Right lobe of liver (tissue), 6 donors: ENCODE results near the gene FANCC. TPM values are rescaled to one million over a fixed set of nuclear protein-coding genes. Genes with fewer than 3 reads are reported as not detected.

Source experiments
- ATAC-seq, 4 donors: fragments of 200-7000 bp; cut with Tn5 transposase; one replicate each; pipeline ENCODE4 v1.9.1; 2020; ENCODE audit warnings: mild to moderate bottlenecking in 4 of 4, moderate library complexity in 4 of 4
- DNase-seq, 3 donors: peaks; one replicate each; pipeline ENCODE4 v3.0.0-alpha.2; 2020
- H3K27ac ChIP-seq, 3 donors: fragments of 200-600 bp; one replicate each; pipeline ENCODE4 v1.8.0; 2022
- H3K27me3 ChIP-seq, 2 donors: fragments of 200-600 bp; one replicate each; pipeline ENCODE4 v1.8.0; 2022
- H3K36me3 ChIP-seq, 4 donors: fragments of 200-600 bp; sonication (generic) in 1 of 4; one replicate each; pipeline versions ENCODE4 v1.5.1 to v1.8.0; 2017 to 2022; ENCODE audit warnings: control low read depth in 1 of 4
- H3K4me1 ChIP-seq, 4 donors: fragments of 200-600 bp; sonication (generic) in 1 of 4; one replicate each; pipeline versions ENCODE4 v1.5.1 to v1.8.0; 2017 to 2022; ENCODE audit warnings: control low read depth in 1 of 4
- H3K4me3 ChIP-seq, 3 donors: fragments of 200-600 bp; one replicate each; pipeline ENCODE4 v1.8.0; 2022
- H3K9me3 ChIP-seq, 4 donors: fragments of 200-600 bp; sonication (generic) in 1 of 4; one replicate each; pipeline versions ENCODE4 v1.5.1 to v1.8.0; 2017 to 2022; ENCODE audit warnings: control low read depth in 1 of 4
- POLR2A ChIP-seq: fragments of 450-650 bp; IDR thresholded peaks from one replicate; pipeline ENCODE4 v1.6.1; 2017; ENCODE audit warnings: antibody characterized with exemption, mild to moderate bottlenecking
- WGBS: methylation state at CpG from one replicate; pipeline ENCODE4 v1.1.6; 2018; ENCODE audit warnings: low coverage, low lambda C conversion rate; ENCODE audit not compliant: insufficient coverage; ENCODE audit errors: missing lambda C conversion rate; 5-methylcytosine and 5-hydroxymethylcytosine counted together
- intact Hi-C, 2 donors: fragments of 100-400 bp; cut with DNase I; formaldehyde crosslinking; loops; one replicate each; pipeline versions ENCODE4 v1.11.2 to v1.14.1; 2022
- total RNA-seq, 6 experiments: library from RNA; depleted of rRNA in 2 of 6; stranded (reverse); fragments of >200 nt in 2 of 6; fragmentation: NEBNext Ultra II Directional in 3 of 6; extraction: Animal tissue kit (Norgen Biotek cat#: 25700) in 3 of 6; gene quantifications; one replicate each; pipeline versions ENCODE4 v1.1.0 to v1.2.4, GENCODE V29; 2016 to 2023
- TF ChIP-seq, protein P1 (sequence below), 4 donors: fragments of 200-600 bp in 3 of 4; fragments of 450-650 bp in 1 of 4; IDR thresholded peaks; one replicate each; pipeline versions ENCODE4 v1.5.1 to v1.8.0; 2016 to 2022; ENCODE audit warnings: antibody characterized with exemption in 4 of 4, mild to moderate bottlenecking in 2 of 4
- donor health status: DM: no; HTN: yes; CAD: no.
- donor health status: DM: no; HTN: no; CAD: no.
- donor health status: DM: no; HTN: no; CAD: no.
- donor health status: DM: no; HTN: yes; CAD: no.
- donor health status: DM: no; HTN: yes; CAD: no.

Gene FANCC
- total RNA-seq, 6 experiments from 2014 or later: 8.1 to 27.9 (median 13.2) TPM

DNA sequence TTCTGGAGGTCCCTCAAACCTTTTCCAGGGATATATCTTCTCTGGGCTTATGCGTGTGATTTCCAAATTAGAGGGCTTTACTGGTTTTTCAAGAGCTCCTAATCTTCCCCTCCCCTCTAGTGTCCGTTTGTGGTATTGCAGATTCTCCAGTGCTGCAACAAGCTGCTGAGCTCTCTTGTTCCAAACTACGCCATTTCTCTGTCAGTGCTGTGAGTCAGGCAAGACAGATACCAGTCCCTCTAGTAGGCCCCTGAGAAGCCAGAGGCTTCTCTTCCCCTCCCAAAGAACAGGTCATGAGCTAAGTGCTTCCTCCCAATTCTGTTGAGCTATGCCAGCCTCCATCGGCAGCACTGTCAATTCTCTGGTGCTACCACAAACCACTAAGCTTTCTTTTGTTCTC is 149.5 kb downstream of the FANCC start:
- Histone ChIP-seq H3K4me3 (no peak overlapping the region), H3K27ac (no peak overlapping the region), H3K9me3 (no peaks in the 10 kb centered on the region), H3K36me3 (no peaks in the 10 kb centered on the region), H3K4me1 (no peaks in the 10 kb centered on the region), H3K27me3 (no peaks in the 10 kb centered on the region)
- ATAC-seq (peak; percentile 97 to 99 (median 98)), DNase-seq (peak in 1 of 3 donors; percentile 78)
- TF ChIP-seq POLR2A: no peak
- TF ChIP-seq, protein P1, sequence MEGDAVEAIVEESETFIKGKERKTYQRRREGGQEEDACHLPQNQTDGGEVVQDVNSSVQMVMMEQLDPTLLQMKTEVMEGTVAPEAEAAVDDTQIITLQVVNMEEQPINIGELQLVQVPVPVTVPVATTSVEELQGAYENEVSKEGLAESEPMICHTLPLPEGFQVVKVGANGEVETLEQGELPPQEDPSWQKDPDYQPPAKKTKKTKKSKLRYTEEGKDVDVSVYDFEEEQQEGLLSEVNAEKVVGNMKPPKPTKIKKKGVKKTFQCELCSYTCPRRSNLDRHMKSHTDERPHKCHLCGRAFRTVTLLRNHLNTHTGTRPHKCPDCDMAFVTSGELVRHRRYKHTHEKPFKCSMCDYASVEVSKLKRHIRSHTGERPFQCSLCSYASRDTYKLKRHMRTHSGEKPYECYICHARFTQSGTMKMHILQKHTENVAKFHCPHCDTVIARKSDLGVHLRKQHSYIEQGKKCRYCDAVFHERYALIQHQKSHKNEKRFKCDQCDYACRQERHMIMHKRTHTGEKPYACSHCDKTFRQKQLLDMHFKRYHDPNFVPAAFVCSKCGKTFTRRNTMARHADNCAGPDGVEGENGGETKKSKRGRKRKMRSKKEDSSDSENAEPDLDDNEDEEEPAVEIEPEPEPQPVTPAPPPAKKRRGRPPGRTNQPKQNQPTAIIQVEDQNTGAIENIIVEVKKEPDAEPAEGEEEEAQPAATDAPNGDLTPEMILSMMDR (IDR thresholded peaks at IDR 0.05): peak; percentile 82 to 92 (median 88)
- 47% methylated on average over 4 of the region's 4 CpGs for WGBS
- intact Hi-C loops: no loop called here

DNA sequence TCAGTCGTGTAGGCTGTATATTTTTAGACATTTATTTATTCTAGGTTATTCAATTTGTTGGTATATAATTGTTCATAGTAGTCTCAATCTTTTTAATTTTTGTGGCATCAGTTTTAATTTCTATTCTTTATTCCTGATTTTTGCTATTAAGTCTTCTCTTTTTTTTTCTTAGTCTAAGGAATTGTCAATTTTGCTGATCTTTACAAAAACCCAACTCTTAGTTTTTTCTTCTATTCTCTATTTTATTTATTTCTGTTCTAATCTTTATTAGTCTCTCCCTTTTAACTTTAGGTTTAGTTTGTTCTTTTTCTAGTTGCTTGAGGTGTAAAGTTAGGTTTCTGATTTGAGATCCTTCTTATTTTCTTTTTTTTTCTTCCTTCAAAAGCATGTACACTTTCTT is 152.5 kb downstream of the FANCC start:
- Histone ChIP-seq H3K27ac (no peak overlapping the region), H3K9me3 (no peaks in the 10 kb centered on the region), H3K4me1 (no peaks in the 10 kb centered on the region), H3K36me3 (no peaks in the 10 kb centered on the region), H3K4me3 (no peak overlapping the region), H3K27me3 (no peaks in the 10 kb centered on the region)
- intact Hi-C loops: no loop called here
- WGBS: 86% methylated on average over 1 of the region's 1 CpG
- no peak for DNase-seq
- TF ChIP-seq, protein P1 (IDR thresholded peaks at IDR 0.05): no peak
- TF ChIP-seq POLR2A: no peak
- no peak for ATAC-seq

DNA sequence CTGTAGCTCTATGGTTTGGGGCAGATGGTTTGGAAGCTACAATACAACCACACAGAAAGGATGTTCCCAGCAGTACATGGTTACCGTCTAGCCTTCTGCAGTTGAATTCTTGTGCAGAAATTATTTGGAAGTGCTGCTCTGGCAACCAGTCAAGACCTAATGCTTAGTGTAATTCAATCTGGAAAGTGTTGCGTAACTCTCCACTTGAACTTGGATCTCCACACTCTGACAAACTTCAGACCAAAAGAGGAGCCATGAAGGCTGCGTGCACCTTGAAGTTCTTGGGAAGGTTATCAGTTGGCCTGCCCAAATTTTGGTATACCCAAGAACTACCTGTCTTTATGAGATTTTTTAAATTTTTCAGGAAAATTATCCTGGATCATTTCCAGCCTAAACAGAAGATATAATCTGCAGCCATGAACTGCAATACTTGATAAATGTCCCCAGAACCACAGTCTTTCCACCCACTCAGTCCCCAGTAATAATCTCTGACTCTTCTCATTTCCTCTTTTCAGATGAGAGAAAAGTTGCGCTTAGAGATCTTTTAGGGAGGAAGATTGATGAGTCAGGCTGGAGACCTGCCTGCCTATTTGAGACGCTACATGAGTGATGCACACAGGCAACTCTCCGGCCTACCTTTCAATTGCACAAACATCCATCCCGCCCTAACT is 159.9 kb downstream of the FANCC start:
- 51% methylated on average over 7 of the region's 7 CpGs for WGBS
- H3K9me3 ChIP-seq: no peaks in the 10 kb centered on the region
- no peak overlapping the region for H3K27ac ChIP-seq
- ATAC-seq: peak; percentile 80 to 92 (median 92)
- no peak overlapping the region for H3K4me3 ChIP-seq
- intact Hi-C loops: no loop called here
- peaks cover 0 to 10% (median 5%) of the 10 kb centered on the region in 4 donors for H3K4me1 ChIP-seq
- TF ChIP-seq, protein P1 (IDR thresholded peaks at IDR 0.05): no peak
- no peaks in the 10 kb centered on the region for H3K27me3 ChIP-seq
- DNase-seq: peak in 1 of 3 donors; percentile 59
- H3K36me3 ChIP-seq: no peaks in the 10 kb centered on the region

DNA sequence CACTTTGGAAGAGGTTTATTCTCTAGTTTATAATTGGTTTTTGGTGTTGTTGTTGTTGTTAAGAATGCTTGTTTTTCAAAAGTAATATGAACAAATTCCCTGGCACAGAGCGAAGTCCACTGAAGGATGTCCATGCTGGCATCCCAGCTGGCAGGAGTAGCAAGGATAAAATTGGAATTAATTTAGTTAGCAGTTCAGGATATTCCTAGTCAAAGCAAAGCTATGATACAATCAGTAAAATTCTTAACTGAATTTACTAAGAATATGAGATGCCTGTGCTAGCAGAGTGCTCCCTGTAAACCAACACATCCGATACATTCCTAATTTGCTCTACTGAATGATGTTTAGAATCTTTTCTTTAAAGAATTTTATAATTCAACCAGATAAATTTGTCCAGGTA is 161.4 kb downstream of the FANCC start:
- Histone ChIP-seq H3K36me3 (no peaks in the 10 kb centered on the region), H3K4me1 (peaks cover 0 to 10% (median 5%) of the 10 kb centered on the region in 4 donors), H3K27ac (no peak overlapping the region), H3K4me3 (no peak overlapping the region), H3K9me3 (no peaks in the 10 kb centered on the region), H3K27me3 (no peaks in the 10 kb centered on the region)
- no peak for TF ChIP-seq POLR2A
- TF ChIP-seq, protein P1 (IDR thresholded peaks at IDR 0.05): no peak
- ATAC-seq (no peak), DNase-seq (no peak)
- WGBS: 95% methylated on average over 2 of the region's 2 CpGs
- intact Hi-C loops: no loop called here
